HepG2 (cell line): ENCODE measurements around the gene CARMIL3. TPM values are rescaled to one million over a fixed set of nuclear protein-coding genes. Genes with fewer than 3 reads are reported as not detected.

Source experiments
- EEA1 ChIP-seq: sonication (generic); formaldehyde crosslinking; IDR thresholded peaks from 2 replicates; pipeline ENCODE4 v1.5.1; 2020; ENCODE audit warnings: mild to moderate bottlenecking, missing genetic modification reagents, borderline replicate concordance
- NR2F6 ChIP-seq, 2 experiments: IDR thresholded peaks; 2 replicates each; pipeline ENCODE4 v1.6.1; 2016; ENCODE audit warnings: antibody characterized with exemption in 1 of 2, mild to moderate bottlenecking in 1 of 2
- PCBP1 ChIP-seq: fragments of 200-400 bp; formaldehyde crosslinking; IDR thresholded peaks from 2 replicates; pipeline ENCODE4 v1.6.1; 2017; ENCODE audit warnings: mild to moderate bottlenecking, low read depth, low read length, borderline replicate concordance
- RXRA ChIP-seq: sonication (generic); formaldehyde crosslinking; IDR thresholded peaks from 2 replicates; pipeline ENCODE4 v1.5.1; 2020; ENCODE audit warnings: missing genetic modification reagents
- SP1 ChIP-seq, 2 experiments: fragments of 450-650 bp in 1 of 2; sonication (generic) in 1 of 2; formaldehyde crosslinking in 1 of 2; IDR thresholded peaks; 2 replicates each; pipeline versions ENCODE4 v1.4.0 to v1.6.1; 2016 to 2020; ENCODE audit warnings: missing genetic modification reagents in 1 of 2
- TBX2 ChIP-seq: sonication (generic); formaldehyde crosslinking; IDR thresholded peaks from 2 replicates; pipeline ENCODE4 v1.5.0; 2020; ENCODE audit warnings: missing genetic modification reagents, mild to moderate bottlenecking, borderline replicate concordance
- TOE1 ChIP-seq: sonication (generic); formaldehyde crosslinking; IDR thresholded peaks from 2 replicates; pipeline ENCODE4 v1.4.0; 2020; ENCODE audit warnings: mild to moderate bottlenecking, missing genetic modification reagents
- TSC22D2 ChIP-seq: sonication (generic); formaldehyde crosslinking; IDR thresholded peaks from 2 replicates; pipeline ENCODE4 v1.5.1; 2020; ENCODE audit warnings: missing genetic modification reagents, mild to moderate bottlenecking, borderline replicate concordance
- ZNF124 ChIP-seq: sonication (generic); formaldehyde crosslinking; IDR thresholded peaks from 2 replicates; pipeline ENCODE4 v1.4.0; 2020; ENCODE audit warnings: missing genetic modification reagents
- ZNF354B ChIP-seq: sonication (generic); formaldehyde crosslinking; IDR thresholded peaks from 2 replicates; pipeline ENCODE4 v1.8.0; 2022; ENCODE audit warnings: mild to moderate bottlenecking, missing genetic modification reagents
- ZNF557 ChIP-seq: sonication (generic); formaldehyde crosslinking; IDR thresholded peaks from 2 replicates; pipeline ENCODE4 v1.4.0; 2020; ENCODE audit warnings: missing genetic modification reagents
- ZNF761 ChIP-seq: sonication (generic); formaldehyde crosslinking; conservative IDR thresholded peaks from 2 replicates; pipeline ENCODE4 v1.4.0; 2020; ENCODE audit warnings: mild to moderate bottlenecking, missing genetic modification reagents
- polyA plus RNA-seq, 8 experiments: library from polyadenylated mRNA; depleted of rRNA in 3 of 8; stranded (reverse) in 7 of 8; unstranded in 1 of 8; fragments of >200 nt; fragmentation: Illumina TruSeq in 4 of 8; extraction: Trizol in 4 of 8; gene quantifications; 2 replicates each; pipeline versions ENCODE4 v1.2.1 to v1.2.3, GENCODE V29; 2011 to 2016; ENCODE audit warnings: low read depth in 4 of 8, missing spikeins in 1 of 8, mixed read lengths in 1 of 8; ENCODE audit not compliant: insufficient read depth in 1 of 8
- total RNA-seq, 5 experiments: library from RNA; depleted of rRNA; stranded (reverse); fragments of >200 nt; fragmentation: Illumina TruSeq; extraction: Trizol; gene quantifications; 2 replicates each; pipeline ENCODE4 v1.2.3, GENCODE V29; 2016; ENCODE audit warnings: low read depth in 1 of 5
- TF ChIP-seq, protein P1 (sequence below): sonication (generic); formaldehyde crosslinking; IDR thresholded peaks from 2 replicates; pipeline ENCODE4 v1.9.0; 2021; ENCODE audit warnings: missing genetic modification reagents, borderline replicate concordance
- TF ChIP-seq, protein P2 (sequence below): sonication (generic); formaldehyde crosslinking; IDR thresholded peaks from 2 replicates; pipeline ENCODE4 v1.5.0; 2020; ENCODE audit warnings: missing genetic modification reagents, mild to moderate bottlenecking, borderline replicate concordance
- TF ChIP-seq, protein P3 (sequence below): sonication (generic); formaldehyde crosslinking; IDR thresholded peaks from 2 replicates; pipeline ENCODE4 v1.4.0; 2020; ENCODE audit warnings: mild to moderate bottlenecking, missing genetic modification reagents
- TF ChIP-seq, protein P4 (sequence below): sonication (generic); formaldehyde crosslinking; IDR thresholded peaks from 2 replicates; pipeline ENCODE4 v1.5.0; 2020; ENCODE audit warnings: missing genetic modification reagents
- TF ChIP-seq, protein P5 (sequence below): sonication (generic); formaldehyde crosslinking; IDR thresholded peaks from 2 replicates; pipeline ENCODE4 v1.4.0; 2020; ENCODE audit warnings: mild to moderate bottlenecking, missing genetic modification reagents, borderline replicate concordance

The CARMIL3 gene
- total and polyA plus RNA-seq, 2 of the 13 experiments (the other 11 are each of a cell fraction or from before 2014, with no cell fraction given) = 0.27 to 0.55 TPM

DNA sequence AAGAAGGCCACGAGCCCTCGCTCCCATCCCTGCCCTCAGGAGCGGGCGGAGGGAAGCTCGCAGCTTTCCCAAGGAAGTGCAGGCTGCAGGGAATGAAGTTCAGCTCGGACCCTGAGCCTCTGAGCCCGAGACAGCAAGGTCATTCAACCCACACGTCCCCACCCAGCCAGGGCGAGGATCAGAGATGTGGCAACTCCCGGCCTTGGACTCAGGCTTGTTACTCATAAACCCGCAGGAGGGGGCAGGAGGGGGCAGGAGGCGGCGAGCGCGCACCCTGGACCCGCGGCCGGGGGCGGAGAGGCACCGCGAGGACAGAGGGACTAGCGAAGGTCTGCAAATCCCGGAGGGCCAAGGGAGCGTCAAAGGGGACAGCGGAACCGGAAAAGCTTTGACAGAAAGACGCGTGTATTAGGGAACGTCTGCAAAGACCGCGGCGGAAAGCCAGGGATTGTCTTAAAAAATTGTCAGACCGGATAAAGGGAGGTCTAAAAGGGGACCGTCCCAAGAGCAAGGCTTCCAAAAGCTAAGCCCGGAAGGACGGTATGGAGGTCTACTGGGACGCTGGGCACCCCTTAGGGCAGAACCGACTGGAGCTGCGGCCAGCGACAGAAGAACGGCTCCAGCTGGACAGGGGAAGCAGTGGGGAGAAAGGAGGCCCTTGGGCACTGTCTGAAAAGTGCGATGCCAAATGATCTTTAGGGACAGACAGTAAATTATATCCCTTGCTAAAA is 62.2 kb downstream of the CARMIL3 start (continued):
- peak; percentile 98 for TF ChIP-seq ZNF124 (CRISPR knock-in tag)
- TF ChIP-seq, protein P1, sequence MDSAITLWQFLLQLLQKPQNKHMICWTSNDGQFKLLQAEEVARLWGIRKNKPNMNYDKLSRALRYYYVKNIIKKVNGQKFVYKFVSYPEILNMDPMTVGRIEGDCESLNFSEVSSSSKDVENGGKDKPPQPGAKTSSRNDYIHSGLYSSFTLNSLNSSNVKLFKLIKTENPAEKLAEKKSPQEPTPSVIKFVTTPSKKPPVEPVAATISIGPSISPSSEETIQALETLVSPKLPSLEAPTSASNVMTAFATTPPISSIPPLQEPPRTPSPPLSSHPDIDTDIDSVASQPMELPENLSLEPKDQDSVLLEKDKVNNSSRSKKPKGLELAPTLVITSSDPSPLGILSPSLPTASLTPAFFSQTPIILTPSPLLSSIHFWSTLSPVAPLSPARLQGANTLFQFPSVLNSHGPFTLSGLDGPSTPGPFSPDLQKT (CRISPR knock-in tag) = peak; percentile 66; the same call in 1 of the 2 replicates
- TF ChIP-seq TSC22D2 (CRISPR knock-in tag) = peak; percentile 89
- no peak for TF ChIP-seq SP1 (IDR thresholded peaks at IDR 0.05)
- peak; percentile 76 for TF ChIP-seq SP1 (CRISPR knock-in tag; IDR thresholded peaks at IDR 0.05)
- TF ChIP-seq, protein P2, sequence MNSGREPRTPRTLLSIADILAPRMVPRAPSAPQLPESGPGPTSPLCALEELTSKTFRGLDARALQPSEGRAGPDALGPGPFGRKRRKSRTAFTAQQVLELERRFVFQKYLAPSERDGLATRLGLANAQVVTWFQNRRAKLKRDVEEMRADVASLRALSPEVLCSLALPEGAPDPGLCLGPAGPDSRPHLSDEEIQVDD (CRISPR knock-in tag) = peak; percentile 92
- TF ChIP-seq ZNF557 = peak; percentile 96
- peak; percentile 98 for TF ChIP-seq ZNF761 (CRISPR knock-in tag)
- peak; percentile 89 for TF ChIP-seq NR2F6 (IDR thresholded peaks at IDR 0.05)
- peak; percentile 99 for TF ChIP-seq NR2F6 (CRISPR knock-in tag; IDR thresholded peaks at IDR 0.05)
- TF ChIP-seq TOE1 (CRISPR knock-in tag) = no peak
- TF ChIP-seq, protein P3, sequence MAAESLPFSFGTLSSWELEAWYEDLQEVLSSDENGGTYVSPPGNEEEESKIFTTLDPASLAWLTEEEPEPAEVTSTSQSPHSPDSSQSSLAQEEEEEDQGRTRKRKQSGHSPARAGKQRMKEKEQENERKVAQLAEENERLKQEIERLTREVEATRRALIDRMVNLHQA (CRISPR knock-in tag) = no peak; the same call in 1 of the 2 replicates
- TF ChIP-seq TBX2 (CRISPR knock-in tag) = peak; percentile 98
- TF ChIP-seq EEA1 (CRISPR knock-in tag) = peak; percentile 92
- TF ChIP-seq, protein P4, sequence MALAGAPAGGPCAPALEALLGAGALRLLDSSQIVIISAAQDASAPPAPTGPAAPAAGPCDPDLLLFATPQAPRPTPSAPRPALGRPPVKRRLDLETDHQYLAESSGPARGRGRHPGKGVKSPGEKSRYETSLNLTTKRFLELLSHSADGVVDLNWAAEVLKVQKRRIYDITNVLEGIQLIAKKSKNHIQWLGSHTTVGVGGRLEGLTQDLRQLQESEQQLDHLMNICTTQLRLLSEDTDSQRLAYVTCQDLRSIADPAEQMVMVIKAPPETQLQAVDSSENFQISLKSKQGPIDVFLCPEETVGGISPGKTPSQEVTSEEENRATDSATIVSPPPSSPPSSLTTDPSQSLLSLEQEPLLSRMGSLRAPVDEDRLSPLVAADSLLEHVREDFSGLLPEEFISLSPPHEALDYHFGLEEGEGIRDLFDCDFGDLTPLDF (CRISPR knock-in tag) = peak; percentile 12; the same call in 1 of the 2 replicates
- TF ChIP-seq ZNF354B (CRISPR knock-in tag) = peak; percentile 88; the same call in 1 of the 2 replicates
- peak; percentile 99 for TF ChIP-seq PCBP1
- TF ChIP-seq RXRA = peak; percentile 100
- TF ChIP-seq, protein P5, sequence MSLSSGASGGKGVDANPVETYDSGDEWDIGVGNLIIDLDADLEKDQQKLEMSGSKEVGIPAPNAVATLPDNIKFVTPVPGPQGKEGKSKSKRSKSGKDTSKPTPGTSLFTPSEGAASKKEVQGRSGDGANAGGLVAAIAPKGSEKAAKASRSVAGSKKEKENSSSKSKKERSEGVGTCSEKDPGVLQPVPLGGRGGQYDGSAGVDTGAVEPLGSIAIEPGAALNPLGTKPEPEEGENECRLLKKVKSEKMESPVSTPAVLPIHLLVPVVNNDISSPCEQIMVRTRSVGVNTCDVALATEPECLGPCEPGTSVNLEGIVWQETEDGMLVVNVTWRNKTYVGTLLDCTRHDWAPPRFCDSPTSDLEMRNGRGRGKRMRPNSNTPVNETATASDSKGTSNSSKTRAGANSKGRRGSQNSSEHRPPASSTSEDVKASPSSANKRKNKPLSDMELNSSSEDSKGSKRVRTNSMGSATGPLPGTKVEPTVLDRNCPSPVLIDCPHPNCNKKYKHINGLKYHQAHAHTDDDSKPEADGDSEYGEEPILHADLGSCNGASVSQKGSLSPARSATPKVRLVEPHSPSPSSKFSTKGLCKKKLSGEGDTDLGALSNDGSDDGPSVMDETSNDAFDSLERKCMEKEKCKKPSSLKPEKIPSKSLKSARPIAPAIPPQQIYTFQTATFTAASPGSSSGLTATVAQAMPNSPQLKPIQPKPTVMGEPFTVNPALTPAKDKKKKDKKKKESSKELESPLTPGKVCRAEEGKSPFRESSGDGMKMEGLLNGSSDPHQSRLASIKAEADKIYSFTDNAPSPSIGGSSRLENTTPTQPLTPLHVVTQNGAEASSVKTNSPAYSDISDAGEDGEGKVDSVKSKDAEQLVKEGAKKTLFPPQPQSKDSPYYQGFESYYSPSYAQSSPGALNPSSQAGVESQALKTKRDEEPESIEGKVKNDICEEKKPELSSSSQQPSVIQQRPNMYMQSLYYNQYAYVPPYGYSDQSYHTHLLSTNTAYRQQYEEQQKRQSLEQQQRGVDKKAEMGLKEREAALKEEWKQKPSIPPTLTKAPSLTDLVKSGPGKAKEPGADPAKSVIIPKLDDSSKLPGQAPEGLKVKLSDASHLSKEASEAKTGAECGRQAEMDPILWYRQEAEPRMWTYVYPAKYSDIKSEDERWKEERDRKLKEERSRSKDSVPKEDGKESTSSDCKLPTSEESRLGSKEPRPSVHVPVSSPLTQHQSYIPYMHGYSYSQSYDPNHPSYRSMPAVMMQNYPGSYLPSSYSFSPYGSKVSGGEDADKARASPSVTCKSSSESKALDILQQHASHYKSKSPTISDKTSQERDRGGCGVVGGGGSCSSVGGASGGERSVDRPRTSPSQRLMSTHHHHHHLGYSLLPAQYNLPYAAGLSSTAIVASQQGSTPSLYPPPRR (CRISPR knock-in tag) = peak; percentile 99
